ENCODE results near the gene FIG4. TPM values are rescaled to one million over a fixed set of nuclear protein-coding genes. Genes with fewer than 3 reads are reported as not detected.
"Not testable (repeated sequence)": the region's sequence is repeated elsewhere in the genome, so short reads cannot be mapped to it uniquely, and the experiment has no call there.

The FIG4 gene
- total RNA-seq, 4 donors from 2014 or later, result 4.1 to 35.5 (median 17.4) TPM

DNA sequence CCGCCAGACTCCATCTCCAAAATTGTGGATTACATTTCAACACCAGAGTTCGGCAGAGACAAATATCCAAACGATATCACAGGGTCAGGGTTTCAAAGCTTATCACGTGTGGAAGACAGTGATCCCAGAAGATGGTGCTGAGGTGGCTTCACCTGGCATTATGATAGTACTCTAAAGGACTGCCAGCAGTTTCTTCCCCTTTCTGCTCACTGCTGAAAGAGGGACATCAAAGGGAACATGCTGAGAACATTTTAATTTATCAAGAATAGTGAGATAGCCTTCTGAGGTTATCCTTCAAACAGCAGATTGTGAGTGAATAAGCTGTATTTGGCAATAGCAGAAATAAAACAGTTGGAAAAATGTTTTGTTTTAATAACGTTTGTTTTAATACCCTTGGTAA, 79.7 kb downstream of the FIG4 start:
- H3K4me3 ChIP-seq, result no peak overlapping the region
- H3K27ac ChIP-seq, result no peak overlapping the region
- H3K36me3 ChIP-seq, result no peaks in the 10 kb centered on the region
- no peaks in the 10 kb centered on the region for H3K9me3 ChIP-seq
- intact Hi-C loops (cut with DNase I; ENCODE audit: low total_unique reads), result no loop called here
- no peak for DNase-seq
- TF ChIP-seq POLR2A (IDR thresholded peaks at IDR 0.05), result no peak
- TF ChIP-seq, protein P1, sequence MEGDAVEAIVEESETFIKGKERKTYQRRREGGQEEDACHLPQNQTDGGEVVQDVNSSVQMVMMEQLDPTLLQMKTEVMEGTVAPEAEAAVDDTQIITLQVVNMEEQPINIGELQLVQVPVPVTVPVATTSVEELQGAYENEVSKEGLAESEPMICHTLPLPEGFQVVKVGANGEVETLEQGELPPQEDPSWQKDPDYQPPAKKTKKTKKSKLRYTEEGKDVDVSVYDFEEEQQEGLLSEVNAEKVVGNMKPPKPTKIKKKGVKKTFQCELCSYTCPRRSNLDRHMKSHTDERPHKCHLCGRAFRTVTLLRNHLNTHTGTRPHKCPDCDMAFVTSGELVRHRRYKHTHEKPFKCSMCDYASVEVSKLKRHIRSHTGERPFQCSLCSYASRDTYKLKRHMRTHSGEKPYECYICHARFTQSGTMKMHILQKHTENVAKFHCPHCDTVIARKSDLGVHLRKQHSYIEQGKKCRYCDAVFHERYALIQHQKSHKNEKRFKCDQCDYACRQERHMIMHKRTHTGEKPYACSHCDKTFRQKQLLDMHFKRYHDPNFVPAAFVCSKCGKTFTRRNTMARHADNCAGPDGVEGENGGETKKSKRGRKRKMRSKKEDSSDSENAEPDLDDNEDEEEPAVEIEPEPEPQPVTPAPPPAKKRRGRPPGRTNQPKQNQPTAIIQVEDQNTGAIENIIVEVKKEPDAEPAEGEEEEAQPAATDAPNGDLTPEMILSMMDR (IDR thresholded peaks at IDR 0.05), result no peak
- H3K27me3 ChIP-seq, result no peaks in the 10 kb centered on the region
- H3K4me1 ChIP-seq, result no peaks in the 10 kb centered on the region

DNA sequence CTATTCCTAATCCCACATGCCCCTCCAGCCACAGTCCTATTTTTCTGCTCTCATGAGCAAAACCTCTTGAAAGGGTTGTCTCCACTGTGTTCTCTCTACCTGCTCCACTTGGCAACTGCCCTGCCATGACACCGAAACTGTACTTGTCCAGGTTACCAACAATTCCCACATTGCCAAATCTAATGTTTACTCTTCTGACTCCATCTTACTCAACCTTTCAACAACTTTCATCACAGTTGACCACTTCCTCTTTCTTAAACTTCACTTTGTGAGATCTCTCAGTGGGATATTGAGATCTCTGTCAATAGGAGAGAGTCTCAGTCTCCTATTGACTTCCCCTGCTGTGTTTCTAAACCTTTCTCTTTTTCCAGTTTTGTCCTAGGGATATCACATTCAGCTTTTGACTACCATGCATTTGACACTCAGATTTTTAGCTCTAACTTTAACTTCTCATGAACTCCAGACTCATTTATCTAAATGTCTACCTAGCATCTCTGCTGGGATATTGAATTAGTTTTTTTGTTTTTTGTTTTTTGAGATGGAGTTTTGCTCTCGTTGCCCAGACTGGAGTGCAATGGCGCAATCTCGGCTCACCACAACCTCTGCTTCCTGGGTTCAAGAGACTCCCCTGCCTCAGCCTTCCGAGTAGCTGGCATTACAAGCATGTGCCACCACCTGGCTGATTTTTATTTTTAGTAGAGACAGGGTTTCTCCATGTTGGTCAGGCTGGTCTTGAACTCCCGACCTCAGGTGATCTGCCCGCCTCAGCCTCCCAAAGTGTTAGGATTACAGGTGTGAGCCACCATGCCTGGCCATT, 81.1 kb downstream of the FIG4 start:
- H3K27me3 ChIP-seq; intact Hi-C loops (cut with DNase I; ENCODE audit: low total_unique reads); DNase-seq; H3K27ac ChIP-seq; H3K36me3 ChIP-seq; H3K9me3 ChIP-seq; H3K4me1 ChIP-seq; H3K4me3 ChIP-seq: not testable (repeated sequence)

DNA sequence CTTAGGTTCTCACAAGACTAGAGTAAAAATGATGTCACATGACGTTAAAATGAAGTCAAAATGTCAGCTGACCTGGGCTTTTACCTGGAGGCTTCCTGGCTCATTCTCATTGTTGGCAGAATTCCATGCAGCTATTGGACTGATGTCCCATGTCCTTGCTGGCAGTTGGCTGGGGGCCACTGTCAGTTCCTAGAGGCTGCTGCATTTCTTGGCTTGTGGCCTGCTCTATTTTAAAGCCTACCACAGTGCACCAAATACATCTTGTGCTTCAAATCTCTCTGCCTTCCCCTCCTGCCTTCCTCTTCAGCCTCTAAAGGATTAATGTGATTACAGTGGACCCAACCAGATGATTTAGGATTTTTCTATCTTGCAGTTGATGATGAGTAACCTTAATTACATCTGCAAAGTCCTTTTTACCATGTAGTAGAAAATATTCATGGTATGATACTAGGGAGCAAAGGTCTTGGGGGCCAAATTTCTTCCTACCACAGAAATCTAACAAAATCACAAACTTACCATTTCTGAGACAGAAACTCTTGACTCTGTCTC, 81.9 kb downstream of the FIG4 start:
- intact Hi-C loops (cut with DNase I; ENCODE audit: low total_unique reads), result no loop called here
- no peak overlapping the region for H3K27ac ChIP-seq
- no peak for DNase-seq

DNA sequence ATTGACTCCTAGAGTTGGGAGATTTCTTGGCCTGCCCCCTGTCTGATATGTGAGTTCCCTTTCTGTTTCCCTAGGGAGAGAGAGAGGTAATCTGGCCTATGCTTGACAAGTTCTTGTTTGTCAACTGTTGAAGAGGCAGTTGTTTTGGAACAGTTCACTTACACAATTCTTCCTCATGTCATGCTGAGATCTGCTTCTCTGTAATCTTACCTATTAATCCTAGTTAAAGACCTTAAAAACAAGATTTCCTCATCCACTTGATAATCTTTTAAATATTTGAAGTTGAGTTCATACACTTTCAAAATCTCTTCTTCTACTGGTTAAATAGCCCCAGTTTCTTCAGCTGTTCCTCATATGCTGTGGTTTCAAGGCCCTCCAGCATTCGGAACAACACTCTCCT, 89.9 kb downstream of the FIG4 start:
- TF ChIP-seq POLR2A (IDR thresholded peaks at IDR 0.05), result no peak
- TF ChIP-seq, protein P1 (IDR thresholded peaks at IDR 0.05), result no peak
- Histone ChIP-seq H3K27ac (no peak overlapping the region), H3K4me1 (no peaks in the 10 kb centered on the region), H3K9me3 (no peaks in the 10 kb centered on the region), H3K27me3 (no peaks in the 10 kb centered on the region), H3K36me3 (no peaks in the 10 kb centered on the region), H3K4me3 (no peak overlapping the region)
- intact Hi-C loops (cut with DNase I; ENCODE audit: low total_unique reads), result no loop called here
- no peak for DNase-seq

More for the DNA sequence above, 81.9 kb downstream of the FIG4 start:
- TF ChIP-seq, protein P1 (IDR thresholded peaks at IDR 0.05), result no peak
- no peak for TF ChIP-seq POLR2A (IDR thresholded peaks at IDR 0.05)
- Histone ChIP-seq H3K4me3 (no peak overlapping the region), H3K36me3 (no peaks in the 10 kb centered on the region), H3K4me1 (no peaks in the 10 kb centered on the region), H3K9me3 (no peaks in the 10 kb centered on the region), H3K27me3 (no peaks in the 10 kb centered on the region)

DNA sequence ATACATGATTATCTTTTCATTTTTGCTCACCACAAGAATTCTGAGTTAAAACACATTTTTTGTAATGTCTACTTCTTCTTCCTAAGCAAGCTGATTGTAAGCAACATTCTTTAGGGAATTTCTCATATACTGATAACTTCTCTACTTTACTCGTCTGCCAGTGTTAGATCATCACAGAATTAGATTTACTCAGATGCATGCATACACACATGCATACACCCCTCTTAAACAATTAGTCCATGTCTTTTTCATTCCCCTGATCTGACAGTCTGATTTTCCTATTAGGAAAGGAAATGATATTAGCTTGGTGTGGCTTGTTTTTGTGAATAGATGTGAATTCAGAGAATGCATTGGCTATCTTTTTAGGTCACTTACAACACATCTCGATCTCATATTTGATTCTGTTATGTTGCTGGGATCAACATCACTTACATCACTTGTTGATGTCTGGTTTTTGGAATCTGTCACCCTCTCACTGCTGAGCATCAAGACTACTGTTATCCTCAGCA, 91.4 kb downstream of the FIG4 start:
- Histone ChIP-seq H3K36me3 (no peaks in the 10 kb centered on the region), H3K27ac (no peak overlapping the region), H3K9me3 (no peaks in the 10 kb centered on the region), H3K27me3 (no peaks in the 10 kb centered on the region), H3K4me1 (no peaks in the 10 kb centered on the region), H3K4me3 (no peak overlapping the region)
- TF ChIP-seq, protein P1 (IDR thresholded peaks at IDR 0.05), result no peak
- no peak for TF ChIP-seq POLR2A (IDR thresholded peaks at IDR 0.05)
- intact Hi-C loops (cut with DNase I; ENCODE audit: low total_unique reads), result no loop called here
- no peak for DNase-seq
